Calu3 (cell line): Measurements from ENCODE around the gene NTRK2. TPM values are rescaled to one million over a fixed set of nuclear protein-coding genes. Genes with fewer than 3 reads are reported as not detected.

Source experiments
- BruUV-seq: library from RNA; stranded (reverse); fragments of 400-500 nt; replicated peaks from 2 replicates; lab custom pipeline; 2021; lab: Mats Ljungman, UMichigan
- CTCF ChIA-PET: fragments of 300-600 bp; sonication (Branson Sonifier 250); formaldehyde crosslinking; loops from one replicate; lab custom pipeline; 2022; ENCODE audit warnings: antibody characterized with exemption; lab: Charles Lee
- DNase-seq: peaks from one replicate; pipeline ENCODE4 v3.0.0; 2022
- H3K27ac Mint-ChIP-seq: one replicate; pipeline ENCODE4 v1.8.0; 2022; ENCODE audit warnings: mixed read lengths; ENCODE audit not compliant: unreplicated experiment
- H3K27me3 Mint-ChIP-seq: one replicate; pipeline ENCODE4 v1.8.0; 2022; ENCODE audit warnings: mixed read lengths; ENCODE audit not compliant: unreplicated experiment
- H3K36me3 Mint-ChIP-seq: one replicate; pipeline ENCODE4 v1.8.0; 2022; ENCODE audit warnings: mild to moderate bottlenecking, moderate library complexity, mixed read lengths; ENCODE audit not compliant: insufficient read depth, unreplicated experiment
- H3K4me1 Mint-ChIP-seq: one replicate; pipeline ENCODE4 v1.8.0; 2022; ENCODE audit warnings: mild to moderate bottlenecking, low read depth, mixed read lengths; ENCODE audit not compliant: unreplicated experiment
- H3K4me3 Mint-ChIP-seq: one replicate; pipeline ENCODE4 v1.8.0; 2022; ENCODE audit warnings: mild to moderate bottlenecking, low read depth, moderate library complexity, mixed read lengths; ENCODE audit not compliant: unreplicated experiment
- H3K9me3 Mint-ChIP-seq: one replicate; pipeline ENCODE4 v1.8.0; 2022; ENCODE audit warnings: low read depth, mixed read lengths; ENCODE audit not compliant: unreplicated experiment
- intact Hi-C: fragments of 100-400 bp; cut with micrococcal nuclease; formaldehyde crosslinking; loops from one replicate; pipeline ENCODE4 v1.10.0; 2022; ENCODE audit not compliant: unreplicated experiment
- total RNA-seq: library from RNA; stranded (reverse); gene quantifications from 2 replicates; pipeline ENCODE4 v1.2.3, GENCODE V29; 2022
- TF ChIP-seq, protein P1 (sequence below): fragments of 200-600 bp; IDR thresholded peaks from one replicate; pipeline ENCODE4 v1.8.0; 2022; ENCODE audit warnings: antibody characterized with exemption; ENCODE audit not compliant: unreplicated experiment

Gene NTRK2
- total RNA-seq, 1 experiment from 2014 or later: 2.1 TPM

DNA sequence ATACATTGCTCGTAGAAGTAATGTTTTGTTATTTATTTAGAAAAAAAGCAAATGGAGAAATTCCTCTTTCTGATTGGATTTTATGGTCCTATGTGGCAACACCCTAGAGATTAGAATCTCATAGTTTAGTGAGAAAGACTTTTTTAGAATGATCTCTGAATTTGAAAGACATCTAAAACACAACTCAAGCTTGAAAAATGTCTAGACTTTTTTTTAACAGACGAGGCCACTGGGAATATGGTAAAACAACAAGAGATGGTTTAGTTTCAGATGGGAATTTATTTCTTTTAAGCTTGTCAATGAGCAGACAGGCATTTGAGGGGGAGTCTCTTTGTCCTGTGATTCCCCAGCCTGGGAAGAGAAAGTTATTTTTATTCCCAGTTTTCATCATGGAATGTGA is 122.1 kb downstream of the NTRK2 start:
- no TSS peak for BruUV-seq
- Mint-ChIP-seq H3K27ac (no peak overlapping the region), H3K27me3 (no peaks in the 10 kb centered on the region), H3K9me3 (no peaks in the 10 kb centered on the region), H3K4me1 (peaks cover 27% of the 10 kb centered on the region), H3K4me3 (no peak overlapping the region), H3K36me3 (no peaks in the 10 kb centered on the region)
- intact Hi-C loops: loop anchor here (5.0 kb wide), 1 partner anchor 466 kb away; no protein-coding TSS in a partner anchor
- no peak for DNase-seq
- CTCF ChIA-PET: no interaction called here
- TF ChIP-seq, protein P1, sequence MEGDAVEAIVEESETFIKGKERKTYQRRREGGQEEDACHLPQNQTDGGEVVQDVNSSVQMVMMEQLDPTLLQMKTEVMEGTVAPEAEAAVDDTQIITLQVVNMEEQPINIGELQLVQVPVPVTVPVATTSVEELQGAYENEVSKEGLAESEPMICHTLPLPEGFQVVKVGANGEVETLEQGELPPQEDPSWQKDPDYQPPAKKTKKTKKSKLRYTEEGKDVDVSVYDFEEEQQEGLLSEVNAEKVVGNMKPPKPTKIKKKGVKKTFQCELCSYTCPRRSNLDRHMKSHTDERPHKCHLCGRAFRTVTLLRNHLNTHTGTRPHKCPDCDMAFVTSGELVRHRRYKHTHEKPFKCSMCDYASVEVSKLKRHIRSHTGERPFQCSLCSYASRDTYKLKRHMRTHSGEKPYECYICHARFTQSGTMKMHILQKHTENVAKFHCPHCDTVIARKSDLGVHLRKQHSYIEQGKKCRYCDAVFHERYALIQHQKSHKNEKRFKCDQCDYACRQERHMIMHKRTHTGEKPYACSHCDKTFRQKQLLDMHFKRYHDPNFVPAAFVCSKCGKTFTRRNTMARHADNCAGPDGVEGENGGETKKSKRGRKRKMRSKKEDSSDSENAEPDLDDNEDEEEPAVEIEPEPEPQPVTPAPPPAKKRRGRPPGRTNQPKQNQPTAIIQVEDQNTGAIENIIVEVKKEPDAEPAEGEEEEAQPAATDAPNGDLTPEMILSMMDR: no peak

DNA sequence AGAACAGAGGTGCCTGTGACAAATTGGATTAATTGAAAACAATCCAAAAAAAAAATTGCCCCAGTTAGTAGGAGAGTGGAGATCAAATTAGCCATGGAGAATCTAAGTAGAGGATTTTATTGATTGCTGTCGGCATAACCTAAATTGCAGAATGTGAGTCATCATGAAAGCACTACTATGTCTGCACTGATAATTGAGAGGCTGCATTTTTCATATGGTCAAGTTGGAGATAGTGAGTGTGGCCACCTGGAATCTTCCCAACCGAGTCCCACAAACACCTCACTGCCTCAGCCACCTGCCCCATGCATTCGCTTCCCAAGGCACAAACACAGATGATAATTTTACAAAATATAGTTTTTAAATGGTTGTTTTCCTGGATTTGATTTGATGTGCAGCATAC is 123.7 kb downstream of the NTRK2 start:
- Mint-ChIP-seq H3K27ac (no peak overlapping the region), H3K27me3 (no peaks in the 10 kb centered on the region), H3K4me3 (no peak overlapping the region), H3K4me1 (peaks cover 27% of the 10 kb centered on the region), H3K9me3 (no peaks in the 10 kb centered on the region), H3K36me3 (no peaks in the 10 kb centered on the region)
- TF ChIP-seq, protein P1: no peak
- no peak for DNase-seq
- intact Hi-C loops: loop anchor here (5.0 kb wide), 1 partner anchor 464 kb away; no protein-coding TSS in a partner anchor
- no TSS peak for BruUV-seq
- CTCF ChIA-PET: interaction anchor here (1.1 kb wide), 2 partner anchors 12 to 21 kb away, joined by 3 read pairs; no protein-coding TSS in a partner anchor

DNA sequence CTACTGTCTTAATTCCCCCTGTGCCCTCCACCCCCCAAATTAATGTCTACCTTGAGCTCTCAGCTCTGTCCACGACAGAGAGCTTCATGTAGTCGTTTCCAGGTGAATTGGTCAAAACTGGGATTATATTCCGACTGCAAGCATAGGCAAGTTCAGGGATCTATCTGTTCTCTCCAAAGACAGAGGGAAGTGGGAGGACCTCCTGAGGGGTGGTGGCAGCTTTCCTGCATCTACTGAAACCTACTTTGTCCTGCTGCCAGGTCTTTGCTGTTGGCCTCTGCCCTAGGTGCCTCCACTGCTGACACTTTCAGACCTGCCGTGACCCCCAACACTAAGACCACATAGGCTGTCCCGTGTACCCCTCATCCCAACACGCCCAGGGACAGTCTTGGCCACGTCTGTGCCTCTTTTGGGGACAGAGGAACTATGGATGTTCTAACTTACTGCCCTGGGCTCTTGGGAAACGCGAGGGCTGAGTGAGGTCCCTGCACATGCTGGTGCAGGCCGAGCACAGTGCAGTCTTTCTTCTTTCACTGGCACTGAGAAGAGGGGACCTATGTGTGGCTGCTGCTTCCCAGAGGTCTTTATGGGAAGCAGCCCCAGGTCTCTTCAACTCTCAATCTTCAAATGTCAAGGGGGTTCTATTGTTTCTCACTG is 125.6 kb downstream of the NTRK2 start:
- no TSS peak for BruUV-seq
- Mint-ChIP-seq H3K27ac (no peak overlapping the region), H3K4me1 (peaks cover 14% of the 10 kb centered on the region), H3K27me3 (no peaks in the 10 kb centered on the region), H3K9me3 (no peaks in the 10 kb centered on the region), H3K36me3 (no peaks in the 10 kb centered on the region), H3K4me3 (no peak overlapping the region)
- TF ChIP-seq, protein P1: no peak
- CTCF ChIA-PET: no interaction called here
- DNase-seq: no peak
- intact Hi-C loops: loop anchor here (5.0 kb wide), 1 partner anchor 462 kb away; no protein-coding TSS in a partner anchor

DNA sequence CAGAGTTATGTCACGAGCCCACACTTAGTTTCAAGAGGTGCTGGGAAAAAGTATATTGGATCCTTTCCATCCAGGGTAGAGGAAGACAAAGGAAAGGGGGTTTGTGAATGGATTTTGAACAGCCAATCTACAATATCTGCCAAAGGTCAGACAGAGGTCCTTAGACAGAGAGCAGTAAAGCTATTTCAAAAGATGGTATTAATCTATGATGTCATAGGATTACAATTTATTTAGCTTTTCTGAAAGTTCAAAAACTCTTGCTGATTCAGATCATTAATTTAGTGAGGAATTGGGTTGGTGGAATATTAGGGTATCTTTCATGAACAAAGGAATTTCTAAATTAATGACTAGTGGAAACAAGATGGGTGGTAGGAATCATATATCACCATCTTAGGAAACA is 126.9 kb downstream of the NTRK2 start:
- CTCF ChIA-PET: interaction anchor here (0.6 kb wide), 1 partner anchor 639 kb away, joined by 3 read pairs; no protein-coding TSS in a partner anchor
- no TSS peak for BruUV-seq
- intact Hi-C loops: no loop called here
- Mint-ChIP-seq H3K36me3 (no peaks in the 10 kb centered on the region), H3K9me3 (no peaks in the 10 kb centered on the region), H3K4me1 (peaks cover 14% of the 10 kb centered on the region), H3K4me3 (no peak overlapping the region), H3K27ac (no peak overlapping the region), H3K27me3 (no peaks in the 10 kb centered on the region)
- TF ChIP-seq, protein P1: no peak
- no peak for DNase-seq
